LNCAP (cell line): ENCODE data around the gene CTBP1.

ENCODE experiments used
- TF ChIP-seq, protein P1 (sequence below): fragments of 450-650 bp; IDR thresholded peaks from 2 replicates; pipeline ENCODE4 v1.5.1; 2017; ENCODE audit warnings: mild to moderate bottlenecking

The CTBP1 gene

DNA sequence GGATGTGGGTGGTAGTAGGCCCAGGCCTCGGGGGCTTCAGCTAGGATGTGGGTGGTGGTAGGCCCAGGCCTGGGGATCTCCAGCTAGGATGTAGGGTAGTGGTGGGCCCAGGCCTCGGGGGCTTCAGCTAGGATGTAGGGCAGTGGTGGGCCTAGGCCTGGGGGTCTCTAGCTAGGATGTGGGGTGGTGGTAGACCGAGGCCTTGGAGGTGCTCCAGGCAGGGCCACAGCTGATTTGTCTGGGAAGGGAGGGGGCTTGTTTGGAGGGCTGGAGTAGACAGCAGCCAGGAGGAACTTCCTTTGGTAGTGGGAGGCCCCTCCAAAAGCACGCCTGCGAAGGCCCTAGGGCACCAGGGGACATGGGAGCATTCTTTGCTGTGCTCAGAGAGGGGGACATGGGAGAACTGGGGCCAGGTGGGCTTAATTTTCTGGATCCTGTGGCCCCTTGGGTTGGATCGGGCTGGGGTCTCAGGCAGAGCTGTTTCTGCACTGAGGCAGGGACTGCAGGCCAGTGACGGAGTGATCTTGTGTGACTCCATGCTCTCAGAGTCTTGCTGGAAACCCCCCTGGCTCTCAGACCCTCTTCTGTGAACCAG is 73.2 kb downstream of the CTBP1 start:
- TF ChIP-seq, protein P1, sequence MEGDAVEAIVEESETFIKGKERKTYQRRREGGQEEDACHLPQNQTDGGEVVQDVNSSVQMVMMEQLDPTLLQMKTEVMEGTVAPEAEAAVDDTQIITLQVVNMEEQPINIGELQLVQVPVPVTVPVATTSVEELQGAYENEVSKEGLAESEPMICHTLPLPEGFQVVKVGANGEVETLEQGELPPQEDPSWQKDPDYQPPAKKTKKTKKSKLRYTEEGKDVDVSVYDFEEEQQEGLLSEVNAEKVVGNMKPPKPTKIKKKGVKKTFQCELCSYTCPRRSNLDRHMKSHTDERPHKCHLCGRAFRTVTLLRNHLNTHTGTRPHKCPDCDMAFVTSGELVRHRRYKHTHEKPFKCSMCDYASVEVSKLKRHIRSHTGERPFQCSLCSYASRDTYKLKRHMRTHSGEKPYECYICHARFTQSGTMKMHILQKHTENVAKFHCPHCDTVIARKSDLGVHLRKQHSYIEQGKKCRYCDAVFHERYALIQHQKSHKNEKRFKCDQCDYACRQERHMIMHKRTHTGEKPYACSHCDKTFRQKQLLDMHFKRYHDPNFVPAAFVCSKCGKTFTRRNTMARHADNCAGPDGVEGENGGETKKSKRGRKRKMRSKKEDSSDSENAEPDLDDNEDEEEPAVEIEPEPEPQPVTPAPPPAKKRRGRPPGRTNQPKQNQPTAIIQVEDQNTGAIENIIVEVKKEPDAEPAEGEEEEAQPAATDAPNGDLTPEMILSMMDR = no peak

DNA sequence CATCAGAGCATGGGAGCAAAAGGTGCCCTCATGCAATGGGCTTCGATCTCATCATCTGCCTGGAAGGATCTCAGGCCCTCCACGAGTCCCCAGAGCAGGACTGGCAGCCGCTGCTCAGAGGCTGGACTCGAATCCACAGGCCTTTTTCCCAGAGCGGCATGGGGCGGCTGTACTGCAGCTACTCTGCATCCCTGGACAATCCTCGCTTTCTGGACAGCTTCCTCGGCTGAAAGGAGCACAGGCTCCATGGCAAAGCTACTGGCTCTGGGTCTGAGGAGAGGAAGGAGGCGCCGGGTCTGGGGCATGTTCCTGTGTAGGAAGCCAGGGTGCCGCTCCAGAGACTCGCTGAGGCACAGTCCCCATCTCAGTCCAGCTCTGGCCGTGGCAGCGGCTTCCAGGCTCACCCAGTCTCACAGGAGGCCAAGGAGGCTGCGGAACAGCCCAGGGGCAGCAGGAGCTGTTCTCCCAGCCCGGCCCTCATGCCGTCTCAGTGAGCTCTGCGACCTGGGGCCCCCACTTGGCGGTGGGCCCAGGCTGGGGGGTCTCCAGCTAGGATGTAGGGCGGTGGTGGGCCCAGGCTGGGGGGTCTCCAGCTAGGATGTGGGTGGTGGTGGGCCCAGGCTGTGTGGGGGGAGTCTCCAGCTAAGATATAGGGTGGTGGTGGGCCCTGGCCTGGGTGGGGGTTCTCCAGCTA is 73.8 kb downstream of the CTBP1 start:
- TF ChIP-seq, protein P1 = no peak

DNA sequence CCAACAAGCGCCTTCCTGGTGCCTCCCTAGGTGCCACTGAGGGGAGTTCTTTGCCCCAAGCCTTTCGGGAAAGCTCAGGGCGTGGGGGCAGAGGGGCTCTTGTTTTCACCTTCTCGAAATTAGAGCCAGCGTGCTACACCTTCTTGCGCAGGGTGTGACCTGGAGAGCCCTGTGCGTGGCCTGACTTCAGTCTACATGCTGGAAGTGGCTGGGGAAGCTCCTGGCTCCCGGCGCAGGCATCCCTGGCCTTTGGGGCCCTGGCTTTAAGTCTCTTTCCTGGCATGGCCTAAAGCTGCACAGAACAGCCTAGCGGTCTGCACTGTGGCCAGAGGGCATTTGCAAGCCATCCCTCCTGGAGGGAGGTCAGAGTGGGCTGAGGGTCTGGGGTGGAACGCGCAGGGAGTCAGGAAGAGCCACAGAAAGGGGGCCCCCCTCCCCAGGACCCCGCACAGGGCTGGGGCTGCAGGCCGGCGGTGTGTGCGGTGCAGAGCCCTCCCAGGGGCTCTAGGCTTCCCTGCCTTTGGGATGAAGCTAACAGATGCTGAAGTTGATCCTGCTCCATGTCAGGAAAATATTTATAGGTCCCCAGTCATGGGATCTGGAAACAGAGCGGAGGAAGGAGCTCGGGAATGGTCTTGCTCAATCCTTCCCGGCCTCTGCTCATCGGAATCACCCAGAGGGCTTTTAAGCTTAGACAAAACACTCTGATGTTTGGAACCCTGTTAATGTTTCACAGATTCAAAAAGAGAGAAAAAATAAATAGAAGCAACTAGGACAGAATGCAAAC is 75.8 kb downstream of the CTBP1 start:
- TF ChIP-seq, protein P1 = no peak

DNA sequence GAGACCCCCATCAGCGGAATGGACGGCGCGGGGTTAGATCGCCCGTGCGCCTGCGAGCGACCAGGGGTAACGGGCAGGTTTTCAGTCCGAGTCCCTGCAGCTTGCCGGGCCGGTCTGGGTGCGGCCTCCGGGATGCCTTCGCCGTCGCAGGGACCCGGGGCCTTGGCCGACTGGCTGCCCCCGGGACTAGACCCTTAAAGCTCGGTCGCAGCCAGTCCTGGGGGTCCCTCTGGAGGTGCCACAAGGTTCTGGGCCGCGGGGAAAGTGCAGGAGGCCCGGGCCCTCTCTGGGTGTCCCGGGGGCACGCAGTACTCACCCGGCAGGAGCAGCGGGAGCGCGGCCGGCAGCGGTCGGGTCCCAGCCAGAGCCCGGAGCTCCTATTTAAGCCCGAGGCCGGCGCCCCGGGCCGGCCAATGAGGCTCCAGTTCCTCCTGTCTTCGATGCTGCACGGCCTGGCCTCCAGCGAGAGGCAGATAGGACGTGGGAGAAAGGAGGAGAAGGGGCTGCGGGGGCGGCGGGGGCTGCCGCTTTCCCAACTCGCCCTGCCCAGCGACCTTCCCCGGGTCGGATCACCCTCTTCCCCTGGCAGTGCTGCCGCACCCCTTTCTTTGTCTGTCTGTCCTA is 76.6 kb downstream of the CTBP1 start, which contains the start of gene SPON2:
Gene SPON2, minus strand, starts transcription at position 356 of the 624 bp plus-strand sequence.
- TF ChIP-seq, protein P1 = no peak

DNA sequence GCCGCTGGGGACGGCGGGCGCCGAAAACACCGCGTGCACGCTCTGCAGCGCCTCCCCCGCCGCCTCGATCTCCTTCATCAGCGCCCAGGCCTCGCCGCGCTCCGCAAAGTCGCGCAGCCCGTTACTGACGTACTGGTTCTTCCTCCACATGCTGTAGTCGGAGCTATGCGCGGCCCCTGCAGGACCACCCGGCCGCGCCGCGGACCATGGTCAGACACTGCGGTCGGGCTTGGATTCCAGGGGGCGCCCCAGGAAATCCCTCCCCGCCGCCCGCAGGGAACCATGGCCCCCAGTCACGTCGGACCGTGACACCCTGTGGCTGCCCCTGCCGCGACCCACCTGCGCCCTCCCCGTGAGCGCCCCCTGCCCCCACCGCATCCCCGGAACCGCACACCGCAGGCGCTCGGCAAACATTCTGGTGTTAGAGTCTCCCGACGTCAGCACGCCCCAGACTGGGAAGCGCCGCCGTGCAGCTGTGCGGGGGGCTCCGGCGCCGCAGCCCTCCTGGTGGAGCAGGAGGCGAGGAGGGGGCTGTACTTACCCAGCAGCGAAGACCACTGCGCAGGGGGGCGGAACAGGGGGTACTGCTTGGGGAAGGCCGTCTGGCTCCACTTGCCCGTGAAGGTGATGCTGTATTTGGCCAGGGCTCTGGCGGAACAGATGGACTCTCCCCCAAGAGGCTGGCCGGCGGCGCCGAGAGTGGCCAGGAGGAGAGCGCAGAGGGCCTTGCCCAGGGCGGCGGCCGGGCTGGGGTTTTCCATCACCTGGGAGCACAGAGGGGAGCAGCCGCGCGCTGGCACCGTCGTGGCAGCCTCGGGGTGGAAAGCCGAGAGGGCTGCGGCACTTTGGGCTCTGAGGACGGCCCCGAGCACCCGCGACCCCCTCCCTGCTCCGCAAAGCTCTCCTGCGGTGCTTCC is 77.4 kb downstream of the CTBP1 start:
- TF ChIP-seq, protein P1 = peak; percentile 24; the same call in 1 of the 2 replicates

DNA sequence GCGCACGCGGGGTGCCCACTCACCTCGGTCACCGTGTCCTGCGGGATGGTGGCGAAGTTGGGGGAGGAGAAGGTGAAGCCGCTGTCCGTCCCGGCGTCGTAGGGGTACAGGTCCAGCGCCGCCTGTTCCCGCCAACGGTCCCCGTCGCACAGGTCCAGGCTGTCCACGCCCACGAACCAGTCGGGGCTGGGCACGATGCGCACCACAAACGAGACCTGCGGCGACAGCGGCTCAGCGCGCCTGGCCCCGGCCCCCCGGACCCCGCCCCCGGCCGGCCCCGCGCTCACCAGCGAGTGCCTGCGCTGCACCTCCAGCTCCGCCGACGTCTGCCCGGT is 78.0 kb downstream of the CTBP1 start:
- TF ChIP-seq, protein P1 = no peak
